Upper lobe of left lung (tissue), 6 donors: ENCODE measurements around the gene TPM4. TPM values are rescaled to one million over a fixed set of nuclear protein-coding genes. Genes with fewer than 3 reads are reported as not detected.

Source experiments
- ATAC-seq, 2 donors: fragments of 200-7000 bp; cut with Tn5 transposase; one replicate each; pipeline ENCODE4 v1.9.1; 2022; ENCODE audit warnings: mild to moderate bottlenecking in 2 of 2, moderate library complexity in 2 of 2; ENCODE audit not compliant: low FRiP score in 2 of 2
- DNase-seq, 2 donors: peaks; one replicate each; pipeline ENCODE4 v3.0.0-alpha.2; 2019 to 2020
- H3K27ac ChIP-seq, 4 donors: fragments of 200-600 bp; sonication (generic); one replicate each; pipeline ENCODE4 v1.5.1; 2016 to 2019
- H3K27me3 ChIP-seq, 4 donors: fragments of 200-600 bp; sonication (generic); one replicate each; pipeline ENCODE4 v1.5.1; 2017 to 2019
- H3K36me3 ChIP-seq, 4 donors: fragments of 200-600 bp; sonication (generic); one replicate each; pipeline ENCODE4 v1.5.1; 2016 to 2019
- H3K4me1 ChIP-seq, 4 donors: fragments of 200-600 bp; sonication (generic); one replicate each; pipeline ENCODE4 v1.5.1; 2018 to 2019
- H3K4me3 ChIP-seq, 4 donors: fragments of 200-600 bp; sonication (generic); one replicate each; pipeline ENCODE4 v1.5.1; 2017 to 2019; ENCODE audit warnings: mild to moderate bottlenecking in 2 of 4, moderate library complexity in 1 of 4
- H3K9me3 ChIP-seq, 4 donors: fragments of 200-600 bp; sonication (generic); one replicate each; pipeline ENCODE4 v1.5.1; 2018 to 2019
- EP300 ChIP-seq, 4 donors: sonication (generic); formaldehyde crosslinking; IDR thresholded peaks; one replicate each; pipeline ENCODE4 v1.5.1; 2017; ENCODE audit warnings: antibody characterized with exemption in 4 of 4, control low read depth in 2 of 4
- POLR2A ChIP-seq, 4 donors: fragments of 450-650 bp; IDR thresholded peaks; one replicate each; pipeline ENCODE4 v1.5.1; 2016 to 2017; ENCODE audit warnings: antibody characterized with exemption in 4 of 4, mild to moderate bottlenecking in 2 of 4
- POLR2AphosphoS5 ChIP-seq, 2 donors: sonication (generic); formaldehyde crosslinking; IDR thresholded peaks; one replicate each; pipeline ENCODE4 v1.5.1; 2017; ENCODE audit warnings: antibody characterized with exemption in 2 of 2
- WGBS, 2 donors: methylation state at CpG; one replicate each; pipeline ENCODE4 v1.1.5; 2017 to 2018; 5-methylcytosine and 5-hydroxymethylcytosine counted together
- total RNA-seq, 6 donors: library from RNA; depleted of rRNA in 4 of 6; stranded (reverse); fragments of >200 nt in 4 of 6; gene quantifications; one replicate each; pipeline versions ENCODE4 v1.1.0 to v1.2.1, GENCODE V29; 2016 to 2021
- TF ChIP-seq, protein P1 (sequence below), 6 experiments: fragments of 450-650 bp in 4 of 6; fragments of 200-600 bp in 2 of 6; sonication (generic) in 2 of 6; IDR thresholded peaks; one replicate each; pipeline ENCODE4 v1.5.1; 2016 to 2019; ENCODE audit warnings: antibody characterized with exemption in 6 of 6
- donor health status: DM: no; HTN: no; CAD: no; lungs with moderate emphysema.
- donor health status: DM: no; HTN: yes; CAD: no; lungs with severe emphysema.

The TPM4 gene
- total RNA-seq, 6 donors from 2014 or later = 258 to 569 (median 392) TPM

DNA sequence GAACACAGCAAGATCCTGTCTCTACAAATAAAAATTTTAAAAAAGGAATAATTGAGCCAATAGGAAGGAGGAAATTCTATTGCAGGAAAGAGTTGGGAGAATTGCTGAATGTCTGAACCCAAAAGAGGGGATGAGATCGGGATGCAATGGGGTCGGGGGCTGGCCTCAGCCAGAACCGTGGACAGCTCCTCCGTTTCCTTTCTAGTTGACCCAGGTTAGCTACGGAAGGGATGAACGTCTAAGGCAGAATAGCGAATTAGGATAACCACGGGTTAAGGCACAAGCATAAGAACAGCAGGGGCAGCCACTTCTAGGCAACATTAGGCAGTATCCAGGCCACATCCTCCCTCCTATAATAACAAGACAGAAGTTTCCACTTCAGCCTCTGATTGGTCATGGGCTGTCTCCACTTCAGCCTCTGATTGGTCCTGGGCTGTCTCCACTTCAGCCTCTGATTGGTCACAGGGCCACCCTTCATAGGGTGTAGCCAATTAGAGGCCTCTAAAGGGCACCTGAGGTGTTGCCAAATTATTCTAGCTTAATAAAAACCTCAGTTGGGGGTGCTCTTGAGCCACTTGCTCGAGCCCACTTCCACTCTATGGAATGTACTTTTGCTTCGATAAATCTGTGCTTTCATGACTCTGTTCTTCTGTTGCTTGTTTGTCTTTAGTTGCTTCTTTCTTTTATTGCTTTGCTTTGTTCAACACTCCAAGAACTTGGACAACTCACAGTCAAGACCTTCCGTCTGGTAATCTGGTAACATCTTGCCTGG, 24.9 kb upstream of the TPM4 start:
- ATAC-seq (peak in 1 of 2 donors; percentile 34), DNase-seq (no peak)
- TF ChIP-seq EP300 (IDR thresholded peaks at IDR 0.05) (no peak), POLR2AphosphoS5 (IDR thresholded peaks at IDR 0.05) (no peak), POLR2A (IDR thresholded peaks at IDR 0.05) (no peak)
- TF ChIP-seq, protein P1, sequence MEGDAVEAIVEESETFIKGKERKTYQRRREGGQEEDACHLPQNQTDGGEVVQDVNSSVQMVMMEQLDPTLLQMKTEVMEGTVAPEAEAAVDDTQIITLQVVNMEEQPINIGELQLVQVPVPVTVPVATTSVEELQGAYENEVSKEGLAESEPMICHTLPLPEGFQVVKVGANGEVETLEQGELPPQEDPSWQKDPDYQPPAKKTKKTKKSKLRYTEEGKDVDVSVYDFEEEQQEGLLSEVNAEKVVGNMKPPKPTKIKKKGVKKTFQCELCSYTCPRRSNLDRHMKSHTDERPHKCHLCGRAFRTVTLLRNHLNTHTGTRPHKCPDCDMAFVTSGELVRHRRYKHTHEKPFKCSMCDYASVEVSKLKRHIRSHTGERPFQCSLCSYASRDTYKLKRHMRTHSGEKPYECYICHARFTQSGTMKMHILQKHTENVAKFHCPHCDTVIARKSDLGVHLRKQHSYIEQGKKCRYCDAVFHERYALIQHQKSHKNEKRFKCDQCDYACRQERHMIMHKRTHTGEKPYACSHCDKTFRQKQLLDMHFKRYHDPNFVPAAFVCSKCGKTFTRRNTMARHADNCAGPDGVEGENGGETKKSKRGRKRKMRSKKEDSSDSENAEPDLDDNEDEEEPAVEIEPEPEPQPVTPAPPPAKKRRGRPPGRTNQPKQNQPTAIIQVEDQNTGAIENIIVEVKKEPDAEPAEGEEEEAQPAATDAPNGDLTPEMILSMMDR (IDR thresholded peaks at IDR 0.05) = no peak
- Histone ChIP-seq H3K9me3 (no peaks in the 10 kb centered on the region), H3K27ac (no peak overlapping the region), H3K4me3 (no peak overlapping the region), H3K36me3 (no peaks in the 10 kb centered on the region), H3K27me3 (no peaks in the 10 kb centered on the region), H3K4me1 (no peaks in the 10 kb centered on the region)
- WGBS, 2 donors = 38% methylated on average over 10 to 11 of the region's 11 CpGs

DNA sequence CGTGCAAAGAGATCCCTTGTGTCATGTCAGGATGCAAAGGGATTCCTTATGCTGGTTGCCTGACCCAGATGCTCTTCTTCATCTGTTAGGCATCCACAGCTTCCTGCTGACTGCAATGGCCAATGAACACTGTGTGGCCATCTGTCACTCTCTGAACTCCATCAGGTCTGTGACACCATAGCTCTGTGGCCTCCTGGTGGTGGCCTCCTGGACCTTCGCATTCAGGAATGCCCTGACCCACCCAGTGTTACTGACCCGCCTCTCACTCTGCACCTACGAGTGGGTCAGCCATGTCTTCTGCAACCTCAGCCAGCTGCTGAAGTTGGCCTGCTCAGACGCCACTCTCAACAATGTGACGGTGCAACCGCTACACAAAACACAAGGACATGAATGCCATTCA, 23.9 kb upstream of the TPM4 start:
- DNase-seq (no peak), ATAC-seq (peak in 1 of 2 donors; percentile 61)
- Histone ChIP-seq H3K9me3 (peaks cover 0 to 6% (median 0%) of the 10 kb centered on the region in 4 donors), H3K27ac (no peak overlapping the region), H3K4me1 (no peaks in the 10 kb centered on the region), H3K4me3 (no peak overlapping the region), H3K36me3 (no peaks in the 10 kb centered on the region), H3K27me3 (no peaks in the 10 kb centered on the region)
- 77 to 85% methylated on average over 7 of the region's 7 CpGs for WGBS, 2 donors
- TF ChIP-seq, protein P1 (IDR thresholded peaks at IDR 0.05) = no peak
- TF ChIP-seq EP300 (IDR thresholded peaks at IDR 0.05) = no peak
- no peak for TF ChIP-seq POLR2A (IDR thresholded peaks at IDR 0.05)
- no peak for TF ChIP-seq POLR2AphosphoS5 (IDR thresholded peaks at IDR 0.05)

DNA sequence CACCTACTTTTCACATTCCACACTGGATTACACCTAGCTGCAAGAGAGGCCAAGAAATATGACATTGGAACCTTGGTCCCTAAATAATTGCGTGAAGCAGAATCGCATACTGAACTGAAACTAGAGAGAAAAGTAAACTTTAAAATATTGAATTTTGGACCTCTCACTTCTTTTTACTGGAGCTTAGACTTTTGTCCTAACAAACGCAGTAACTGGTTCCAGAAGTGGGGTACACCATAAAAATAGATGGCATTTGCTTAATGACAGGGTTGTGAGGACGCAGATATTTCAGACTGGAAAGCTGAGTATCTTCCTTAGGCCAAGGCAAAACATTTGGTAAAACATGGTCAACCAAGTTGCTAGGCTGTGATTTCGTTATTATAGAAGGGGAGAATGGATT, 19.2 kb upstream of the TPM4 start:
- H3K4me3 ChIP-seq = no peak overlapping the region
- no peak overlapping the region for H3K27ac ChIP-seq
- WGBS, 2 donors = 51 to 72% methylated on average over 5 of the region's 5 CpGs
- no peaks in the 10 kb centered on the region for H3K27me3 ChIP-seq
- no peaks in the 10 kb centered on the region for H3K4me1 ChIP-seq
- H3K9me3 ChIP-seq = peaks cover 0 to 6% (median 0%) of the 10 kb centered on the region in 4 donors
- ATAC-seq (no peak), DNase-seq (no peak)
- H3K36me3 ChIP-seq = no peaks in the 10 kb centered on the region
- TF ChIP-seq POLR2A (IDR thresholded peaks at IDR 0.05) (no peak), EP300 (IDR thresholded peaks at IDR 0.05) (no peak), POLR2AphosphoS5 (IDR thresholded peaks at IDR 0.05) (no peak)
- TF ChIP-seq, protein P1 (IDR thresholded peaks at IDR 0.05) = no peak

DNA sequence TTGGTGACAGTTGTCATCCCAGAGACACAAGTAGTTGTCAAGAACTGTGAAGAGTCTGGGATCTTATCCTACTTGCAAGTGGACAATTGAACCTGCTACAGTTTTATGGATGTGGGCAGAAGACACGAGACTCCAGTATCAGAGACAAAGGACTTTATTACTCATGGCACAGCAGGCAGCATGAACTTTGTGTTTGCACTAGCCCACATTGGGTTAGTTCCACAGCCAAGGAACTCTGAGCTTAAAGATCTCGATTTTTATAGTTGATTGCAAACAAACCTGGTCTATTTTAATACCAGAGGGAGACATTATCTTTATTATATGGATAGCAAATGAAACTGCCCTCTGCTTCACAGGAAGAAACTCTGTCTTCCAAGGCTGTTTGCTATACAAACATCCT, 16.0 kb upstream of the TPM4 start:
- H3K4me1 ChIP-seq = peaks cover 0 to 5% (median 4%) of the 10 kb centered on the region in 4 donors
- peaks cover 0 to 6% (median 0%) of the 10 kb centered on the region in 4 donors for H3K9me3 ChIP-seq
- H3K27ac ChIP-seq = no peak overlapping the region
- ATAC-seq (no peak), DNase-seq (no peak)
- WGBS, 2 donors = 43 to 63% methylated on average over 2 of the region's 2 CpGs
- no peak overlapping the region for H3K4me3 ChIP-seq
- H3K36me3 ChIP-seq = no peaks in the 10 kb centered on the region
- no peaks in the 10 kb centered on the region for H3K27me3 ChIP-seq
- TF ChIP-seq POLR2AphosphoS5 (IDR thresholded peaks at IDR 0.05) (no peak), POLR2A (IDR thresholded peaks at IDR 0.05) (no peak), EP300 (IDR thresholded peaks at IDR 0.05) (no peak)
- TF ChIP-seq, protein P1 (IDR thresholded peaks at IDR 0.05) = no peak

DNA sequence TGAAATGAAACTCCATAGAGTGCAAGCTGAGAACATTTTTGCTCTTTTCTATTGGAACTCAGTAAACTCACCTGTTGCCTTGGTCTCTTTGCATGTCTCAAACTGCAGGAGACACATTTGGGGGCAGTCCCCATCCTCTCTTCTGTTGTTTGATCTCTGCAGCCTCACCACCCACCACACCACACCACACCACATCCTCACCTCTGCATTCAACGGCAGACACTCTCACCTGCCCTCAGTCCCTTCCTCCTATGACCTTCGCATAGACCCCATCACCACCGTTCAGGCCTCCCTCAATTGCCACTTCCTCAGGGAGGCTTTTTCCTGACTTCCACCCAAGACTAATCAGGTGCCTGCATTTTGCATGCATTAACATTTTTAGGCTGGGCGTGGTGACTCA, 14.4 kb upstream of the TPM4 start:
- H3K9me3 ChIP-seq = peaks cover 0 to 2% (median 0%) of the 10 kb centered on the region in 4 donors
- no peaks in the 10 kb centered on the region for H3K36me3 ChIP-seq
- no peaks in the 10 kb centered on the region for H3K27me3 ChIP-seq
- 79 to 87% methylated on average over 4 of the region's 4 CpGs for WGBS, 2 donors
- peaks cover 8 to 15% (median 10%) of the 10 kb centered on the region in 4 donors for H3K4me1 ChIP-seq
- no peak for TF ChIP-seq EP300 (IDR thresholded peaks at IDR 0.05)
- DNase-seq (no peak), ATAC-seq (no peak)
- no peak overlapping the region for H3K27ac ChIP-seq
- H3K4me3 ChIP-seq = no peak overlapping the region
